ENCODE results near the gene ALS2CL. TPM values are rescaled to one million over a fixed set of nuclear protein-coding genes. Genes with fewer than 3 reads are reported as not detected.

ALS2CL gene
- total and polyA plus RNA-seq, 2 experiments from 2014 or later = 14.4 to 15.2 TPM

- WGBS (ENCODE audit: low lambda C conversion rate, missing lambda C conversion rate) = 91% methylated on average over 2 of the region's 2 CpGs
Observed at GRCh38 chr3:46721009-46721408, 27.5 kb upstream of the ALS2CL start.

GRCh38 chr3:46719735-46720271 lies 26.3 kb upstream of the ALS2CL start:
- H3K4me3 ChIP-seq = no peak overlapping the region
- DNase-seq (ENCODE audit: low spot score) = no peak
- no peaks in the 10 kb centered on the region for H3K36me3 ChIP-seq (replicated peaks; ENCODE audit: insufficient read depth, low read depth)
- H2AFZ ChIP-seq = no peak overlapping the region
- H3K79me2 ChIP-seq = no peaks in the 10 kb centered on the region
- no peaks in the 10 kb centered on the region for H3K4me1 ChIP-seq (ENCODE audit: insufficient read depth)
- no peaks in the 10 kb centered on the region for H3K9me3 ChIP-seq (ENCODE audit: low read depth)
- TF ChIP-seq CTCF (IDR thresholded peaks at IDR 0.05; ENCODE audit: poor library complexity) = no peak
- TF ChIP-seq EZH2 (IDR thresholded peaks at IDR 0.05; ENCODE audit: borderline replicate concordance) = no peak
- TF ChIP-seq EZH2phosphoT487 (IDR thresholded peaks at IDR 0.05; ENCODE audit: low read depth, severe bottlenecking, unreplicated experiment) = no peak
- WGBS (ENCODE audit: low lambda C conversion rate, missing lambda C conversion rate) = 88% methylated on average over 4 of the region's 4 CpGs
- H3K27ac ChIP-seq = no peak overlapping the region
- H3K4me2 ChIP-seq = no peak overlapping the region
- no peaks in the 10 kb centered on the region for H3K27me3 ChIP-seq
- H3K9me2 ChIP-seq (replicated peaks; ENCODE audit: insufficient read depth) = no peaks in the 10 kb centered on the region
- H4K20me1 ChIP-seq (ENCODE audit: insufficient read depth, poor library complexity, severe bottlenecking) = no peaks in the 10 kb centered on the region

More at GRCh38 chr3:46721009-46721408, 27.5 kb upstream of the ALS2CL start:
- Histone ChIP-seq H3K4me2 (no peak overlapping the region), H3K79me2 (no peaks in the 10 kb centered on the region), H3K9me3 (ENCODE audit: low read depth) (no peaks in the 10 kb centered on the region), H4K20me1 (ENCODE audit: insufficient read depth, poor library complexity, severe bottlenecking) (no peaks in the 10 kb centered on the region), H3K27me3 (no peaks in the 10 kb centered on the region), H3K4me1 (ENCODE audit: insufficient read depth) (peaks cover under 1% of the 10 kb centered on the region), H3K27ac (no peak overlapping the region), H3K36me3 (replicated peaks; ENCODE audit: insufficient read depth, low read depth) (no peaks in the 10 kb centered on the region), H2AFZ (no peak overlapping the region), H3K9me2 (replicated peaks; ENCODE audit: insufficient read depth) (no peaks in the 10 kb centered on the region), H3K4me3 (no peak overlapping the region)
- TF ChIP-seq EZH2phosphoT487 (IDR thresholded peaks at IDR 0.05; ENCODE audit: low read depth, severe bottlenecking, unreplicated experiment) (no peak), EZH2 (IDR thresholded peaks at IDR 0.05; ENCODE audit: borderline replicate concordance) (no peak), CTCF (IDR thresholded peaks at IDR 0.05; ENCODE audit: poor library complexity) (no peak)
- no peak for DNase-seq (ENCODE audit: low spot score)

GRCh38 chr3:46719044-46719565 lies 25.6 kb upstream of the ALS2CL start:
- WGBS (ENCODE audit: low lambda C conversion rate, missing lambda C conversion rate) = 84% methylated on average over 2 of the region's 2 CpGs
- TF ChIP-seq EZH2 (IDR thresholded peaks at IDR 0.05; ENCODE audit: borderline replicate concordance) (no peak), EZH2phosphoT487 (IDR thresholded peaks at IDR 0.05; ENCODE audit: low read depth, severe bottlenecking, unreplicated experiment) (no peak), CTCF (IDR thresholded peaks at IDR 0.05; ENCODE audit: poor library complexity) (no peak)
- H3K4me2 ChIP-seq = no peak overlapping the region
- no peak overlapping the region for H2AFZ ChIP-seq
- H3K79me2 ChIP-seq = no peaks in the 10 kb centered on the region
- H3K4me3 ChIP-seq = no peak overlapping the region
- no peaks in the 10 kb centered on the region for H3K9me2 ChIP-seq (replicated peaks; ENCODE audit: insufficient read depth)
- H4K20me1 ChIP-seq (ENCODE audit: insufficient read depth, poor library complexity, severe bottlenecking) = no peaks in the 10 kb centered on the region
- no peak overlapping the region for H3K27ac ChIP-seq
- H3K4me1 ChIP-seq (ENCODE audit: insufficient read depth) = no peaks in the 10 kb centered on the region
- DNase-seq (ENCODE audit: low spot score) = no peak
- no peaks in the 10 kb centered on the region for H3K27me3 ChIP-seq
- no peaks in the 10 kb centered on the region for H3K9me3 ChIP-seq (ENCODE audit: low read depth)
- H3K36me3 ChIP-seq (replicated peaks; ENCODE audit: insufficient read depth, low read depth) = no peaks in the 10 kb centered on the region

All from hepatocyte (in vitro differentiated cells).